Measurements from ENCODE around the gene GSX2.

GSX2 gene

GRCh38 chr4:54107951-54108748, 8.2 kb downstream of the GSX2 start:
- TF ChIP-seq POLR2AphosphoS5 (IDR thresholded peaks at IDR 0.05; ENCODE audit: low read depth, low read length) (no peak), TAF1 (IDR thresholded peaks at IDR 0.05; ENCODE audit: borderline replicate concordance, insufficient read depth, low read length) (no peak), FOXP2 (optimal IDR thresholded peaks at IDR 0.05; ENCODE audit: borderline replicate concordance, extremely low read depth, extremely low read length, insufficient read depth) (no peak), SIN3A (IDR thresholded peaks at IDR 0.05; ENCODE audit: borderline replicate concordance, insufficient read depth, low read length) (no peak), REST (IDR thresholded peaks at IDR 0.05; ENCODE audit: insufficient read depth in 1 of 2, low read depth in 2 of 2, low read length in 2 of 2) (no peak)

- no peak for TF ChIP-seq FOXP2 (optimal IDR thresholded peaks at IDR 0.05; ENCODE audit: borderline replicate concordance, extremely low read depth, extremely low read length, insufficient read depth)
- TF ChIP-seq REST (IDR thresholded peaks at IDR 0.05; ENCODE audit: insufficient read depth in 1 of 2, low read depth in 2 of 2, low read length in 2 of 2): no peak
- TF ChIP-seq SIN3A (IDR thresholded peaks at IDR 0.05; ENCODE audit: borderline replicate concordance, insufficient read depth, low read length): no peak
- no peak for TF ChIP-seq TAF1 (IDR thresholded peaks at IDR 0.05; ENCODE audit: borderline replicate concordance, insufficient read depth, low read length)
- TF ChIP-seq POLR2AphosphoS5 (IDR thresholded peaks at IDR 0.05; ENCODE audit: low read depth, low read length): no peak
Measured at GRCh38 chr4:54109241-54110018, 9.5 kb downstream of the GSX2 start.

- TF ChIP-seq FOXP2 (optimal IDR thresholded peaks at IDR 0.05; ENCODE audit: borderline replicate concordance, extremely low read depth, extremely low read length, insufficient read depth): no peak
- TF ChIP-seq TAF1 (IDR thresholded peaks at IDR 0.05; ENCODE audit: borderline replicate concordance, insufficient read depth, low read length): no peak
- no peak for TF ChIP-seq REST (IDR thresholded peaks at IDR 0.05; ENCODE audit: insufficient read depth in 1 of 2, low read depth in 2 of 2, low read length in 2 of 2)
- no peak for TF ChIP-seq POLR2AphosphoS5 (IDR thresholded peaks at IDR 0.05; ENCODE audit: low read depth, low read length)
- no peak for TF ChIP-seq SIN3A (IDR thresholded peaks at IDR 0.05; ENCODE audit: borderline replicate concordance, insufficient read depth, low read length)
Measured at GRCh38 chr4:54110019-54110416, 10.1 kb downstream of the GSX2 start.

- TF ChIP-seq TAF1 (IDR thresholded peaks at IDR 0.05; ENCODE audit: borderline replicate concordance, insufficient read depth, low read length) (no peak), REST (IDR thresholded peaks at IDR 0.05; ENCODE audit: insufficient read depth in 1 of 2, low read depth in 2 of 2, low read length in 2 of 2) (no peak), SIN3A (IDR thresholded peaks at IDR 0.05; ENCODE audit: borderline replicate concordance, insufficient read depth, low read length) (no peak), POLR2AphosphoS5 (IDR thresholded peaks at IDR 0.05; ENCODE audit: low read depth, low read length) (no peak), FOXP2 (optimal IDR thresholded peaks at IDR 0.05; ENCODE audit: borderline replicate concordance, extremely low read depth, extremely low read length, insufficient read depth) (no peak)
Measured at GRCh38 chr4:54118850-54119589, 19.1 kb downstream of the GSX2 start.
